OCI-LY7 (cell line): ENCODE results near the gene TXNRD1. TPM values are rescaled to one million over a fixed set of nuclear protein-coding genes. Genes with fewer than 3 reads are reported as not detected.
"Not testable (repeated sequence)": the region's sequence is repeated elsewhere in the genome, so short reads cannot be mapped to it uniquely, and the experiment has no call there.

ENCODE experiments used
- BruUV-seq: library from RNA; stranded (reverse); fragments of 400-500 nt; replicated peaks from 2 replicates; lab custom pipeline; 2021; lab: Mats Ljungman, UMichigan
- CTCF ChIA-PET: fragments of 300-600 bp; sonication (Branson Sonifier 250); formaldehyde crosslinking; loops from one replicate; lab custom pipeline; 2022; ENCODE audit warnings: antibody characterized with exemption; ENCODE audit not compliant: unreplicated experiment; lab: Charles Lee
- POLR2A ChIA-PET: fragments of 300-600 bp; sonication (Branson Sonifier 250); formaldehyde crosslinking; loops from one replicate; lab custom pipeline; 2022; ENCODE audit warnings: antibody characterized with exemption; lab: Charles Lee
- DNase-seq: peaks from one replicate; pipeline ENCODE4 v3.0.0-alpha.2; 2015; ENCODE audit warnings: low spot score
- H2AFZ ChIP-seq: fragments of 200-600 bp; sonication (generic), shearing (Covaris generic); 2 replicates; pipeline ENCODE4 v1.6.1; 2014; ENCODE audit warnings: mild to moderate bottlenecking, antibody characterized with exemption, low read length, moderate library complexity
- H3K27ac ChIP-seq: fragments of 200-600 bp; sonication (generic); 2 replicates; pipeline ENCODE4 v1.5.1; 2014; ENCODE audit warnings: mixed run types, low read depth, mild to moderate bottlenecking, moderate library complexity, low read length, inconsistent platforms; ENCODE audit not compliant: poor library complexity, severe bottlenecking
- H3K36me3 ChIP-seq: fragments of 200-600 bp; sonication (generic); 2 replicates; pipeline ENCODE4 v1.6.1; 2014; ENCODE audit warnings: mild to moderate bottlenecking, antibody characterized with exemption, low read length, moderate library complexity, mixed read lengths; ENCODE audit not compliant: insufficient read depth
- H3K4me1 ChIP-seq: fragments of 200-600 bp; sonication (generic); 2 replicates; pipeline ENCODE4 v1.5.1; 2014; ENCODE audit warnings: mild to moderate bottlenecking, low read length; ENCODE audit not compliant: insufficient read depth, poor library complexity, severe bottlenecking
- H3K4me2 ChIP-seq: fragments of 200-600 bp; sonication (generic); 2 replicates; pipeline ENCODE4 v1.6.1; 2014; ENCODE audit warnings: mild to moderate bottlenecking, low read length
- H3K4me3 ChIP-seq: fragments of 200-600 bp; sonication (generic); 2 replicates; pipeline ENCODE4 v1.5.1; 2014; ENCODE audit warnings: mild to moderate bottlenecking, low read depth, low read length; ENCODE audit not compliant: poor library complexity, severe bottlenecking
- H3K79me2 ChIP-seq: fragments of 200-600 bp; sonication (generic); 2 replicates; pipeline ENCODE4 v1.6.1; 2016; ENCODE audit warnings: low read depth, mild to moderate bottlenecking, low read length, moderate library complexity, mixed read lengths; ENCODE audit not compliant: insufficient read depth
- H3K9me2 ChIP-seq: fragments of 200-600 bp; sonication (generic); 2 replicates; pipeline ENCODE4 v1.6.1; 2016; ENCODE audit warnings: mild to moderate bottlenecking, low read length, mixed read lengths; ENCODE audit not compliant: insufficient read depth
- H3K9me3 ChIP-seq: fragments of 200-600 bp; sonication (generic); 2 replicates; pipeline ENCODE4 v1.6.1; 2014; ENCODE audit warnings: mild to moderate bottlenecking, mixed run types, low read length, mixed read lengths
- H4K20me1 ChIP-seq: fragments of 200-600 bp; sonication (generic); 2 replicates; pipeline ENCODE4 v1.6.1; 2014; ENCODE audit warnings: mild to moderate bottlenecking, antibody characterized with exemption, low read length, moderate library complexity, mixed read lengths; ENCODE audit not compliant: insufficient read depth
- EZH2phosphoT487 ChIP-seq: fragments of 200-600 bp; sonication (generic); IDR thresholded peaks from 2 replicates; pipeline ENCODE4 v1.6.1; 2018; ENCODE audit warnings: low read depth, borderline replicate concordance, mild to moderate bottlenecking, mixed run types, antibody characterized with exemption, low read length, moderate library complexity, mixed read lengths
- intact Hi-C: fragments of 100-400 bp; cut with micrococcal nuclease; formaldehyde crosslinking; loops from one replicate; pipeline ENCODE4 v1.10.0; 2022; ENCODE audit not compliant: unreplicated experiment
- total RNA-seq, 2 experiments: library from RNA; depleted of rRNA in 1 of 2; stranded (reverse); fragments of >200 nt in 1 of 2; shearing (Covaris generic) in 1 of 2; gene quantifications; 2 replicates each; pipeline ENCODE4 v1.2.3, GENCODE V29; 2014 to 2022
- TF ChIP-seq, protein P1 (sequence below): fragments of 200-600 bp; sonication (generic); conservative IDR thresholded peaks from 2 replicates; pipeline ENCODE4 v1.5.1; 2014; ENCODE audit warnings: mild to moderate bottlenecking, antibody characterized with exemption, low read length, moderate library complexity, mixed read lengths

Gene TXNRD1
- total RNA-seq, 2 experiments from 2014 or later = 117 to 132 TPM

DNA sequence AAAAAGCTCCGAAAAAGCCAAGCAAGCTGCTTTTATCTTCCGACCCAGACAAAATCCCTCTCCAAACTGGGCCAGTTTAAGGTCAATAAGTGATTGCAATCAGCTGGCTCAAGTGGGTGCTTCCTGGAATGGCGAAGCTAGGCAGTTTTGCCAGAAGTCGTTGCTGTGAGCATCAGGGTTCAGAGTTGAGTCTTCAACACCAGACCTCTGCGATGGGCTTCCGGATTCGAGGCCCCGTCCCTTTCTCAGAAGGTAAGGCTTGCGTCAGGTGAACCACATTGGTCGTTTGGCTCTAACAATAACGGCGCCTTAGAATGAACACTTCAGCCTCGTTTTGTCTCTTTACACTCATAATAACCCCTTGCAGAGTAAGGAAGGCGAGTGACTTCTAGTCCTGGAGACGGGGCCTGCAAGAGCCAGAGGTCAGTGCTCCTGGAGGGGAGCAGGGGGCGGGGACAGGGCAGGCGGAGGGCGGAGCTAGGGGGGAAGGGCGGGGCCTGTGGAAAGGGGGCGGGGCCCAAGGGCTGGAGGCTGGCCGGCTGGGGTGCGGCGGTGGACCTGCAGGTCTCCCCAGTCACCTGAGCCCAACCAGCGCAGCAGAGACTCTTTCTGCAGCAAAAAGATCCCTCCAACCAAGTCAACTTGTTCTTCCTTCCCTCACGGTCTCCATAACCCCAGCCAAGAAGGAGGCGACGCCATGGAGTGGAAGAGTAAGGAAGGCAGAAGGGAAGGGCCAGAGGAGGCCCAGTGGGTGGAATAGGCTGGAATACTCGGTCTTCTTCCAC lies 43.6 kb upstream of the TXNRD1 start:
- no peaks in the 10 kb centered on the region for H3K9me2 ChIP-seq
- no peak overlapping the region for H3K4me2 ChIP-seq
- no peaks in the 10 kb centered on the region for H3K4me1 ChIP-seq
- CTCF ChIA-PET = no interaction called here
- no peaks in the 10 kb centered on the region for H3K9me3 ChIP-seq
- POLR2A ChIA-PET = no interaction called here
- no peak overlapping the region for H2AFZ ChIP-seq
- BruUV-seq = no TSS peak
- no peaks in the 10 kb centered on the region for H3K36me3 ChIP-seq
- no peak overlapping the region for H3K27ac ChIP-seq
- TF ChIP-seq EZH2phosphoT487 = no peak
- TF ChIP-seq, protein P1, sequence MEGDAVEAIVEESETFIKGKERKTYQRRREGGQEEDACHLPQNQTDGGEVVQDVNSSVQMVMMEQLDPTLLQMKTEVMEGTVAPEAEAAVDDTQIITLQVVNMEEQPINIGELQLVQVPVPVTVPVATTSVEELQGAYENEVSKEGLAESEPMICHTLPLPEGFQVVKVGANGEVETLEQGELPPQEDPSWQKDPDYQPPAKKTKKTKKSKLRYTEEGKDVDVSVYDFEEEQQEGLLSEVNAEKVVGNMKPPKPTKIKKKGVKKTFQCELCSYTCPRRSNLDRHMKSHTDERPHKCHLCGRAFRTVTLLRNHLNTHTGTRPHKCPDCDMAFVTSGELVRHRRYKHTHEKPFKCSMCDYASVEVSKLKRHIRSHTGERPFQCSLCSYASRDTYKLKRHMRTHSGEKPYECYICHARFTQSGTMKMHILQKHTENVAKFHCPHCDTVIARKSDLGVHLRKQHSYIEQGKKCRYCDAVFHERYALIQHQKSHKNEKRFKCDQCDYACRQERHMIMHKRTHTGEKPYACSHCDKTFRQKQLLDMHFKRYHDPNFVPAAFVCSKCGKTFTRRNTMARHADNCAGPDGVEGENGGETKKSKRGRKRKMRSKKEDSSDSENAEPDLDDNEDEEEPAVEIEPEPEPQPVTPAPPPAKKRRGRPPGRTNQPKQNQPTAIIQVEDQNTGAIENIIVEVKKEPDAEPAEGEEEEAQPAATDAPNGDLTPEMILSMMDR = no peak
- no peaks in the 10 kb centered on the region for H3K79me2 ChIP-seq
- intact Hi-C loops = no loop called here
- no peaks in the 10 kb centered on the region for H4K20me1 ChIP-seq
- H3K4me3 ChIP-seq = no peak overlapping the region
- no peak for DNase-seq

GRCh38 chr12:104172570-104172947 lies 43.0 kb upstream of the TXNRD1 start:
- ChIA-PET CTCF (no interaction called here), POLR2A (no interaction called here)
- BruUV-seq = no TSS peak
- Histone ChIP-seq H3K4me1 (no peaks in the 10 kb centered on the region), H3K4me3 (no peak overlapping the region), H3K9me2 (no peaks in the 10 kb centered on the region), H3K27ac (no peak overlapping the region), H2AFZ (no peak overlapping the region), H3K4me2 (no peak overlapping the region), H3K79me2 (no peaks in the 10 kb centered on the region), H3K9me3 (no peaks in the 10 kb centered on the region), H4K20me1 (no peaks in the 10 kb centered on the region), H3K36me3 (no peaks in the 10 kb centered on the region)
- no peak for DNase-seq
- no peak for TF ChIP-seq EZH2phosphoT487
- TF ChIP-seq, protein P1 = no peak
- intact Hi-C loops = no loop called here

DNA sequence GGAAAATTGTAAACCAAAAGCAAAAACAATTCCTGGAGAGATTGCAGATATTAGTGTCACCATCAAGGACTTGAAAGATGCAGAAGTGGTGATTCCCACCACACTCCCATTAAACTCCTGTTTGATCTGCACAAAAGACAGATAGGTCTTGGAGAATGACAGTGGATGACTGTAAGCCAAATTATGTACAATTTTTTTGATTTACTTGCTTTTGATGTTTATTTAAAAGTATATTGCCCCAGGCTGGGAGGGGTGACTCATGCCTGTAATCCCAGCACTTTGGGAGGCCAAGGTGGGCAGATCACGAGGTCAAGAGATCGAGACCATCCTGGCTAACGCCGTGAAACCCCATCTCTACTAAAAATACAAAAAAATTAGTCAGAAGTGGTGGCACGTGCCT lies 41.8 kb upstream of the TXNRD1 start:
- H3K79me2 ChIP-seq, H4K20me1 ChIP-seq, POLR2A ChIA-PET, H2AFZ ChIP-seq, H3K4me1 ChIP-seq, CTCF ChIA-PET, H3K9me3 ChIP-seq, intact Hi-C loops, H3K36me3 ChIP-seq, BruUV-seq, H3K27ac ChIP-seq, H3K9me2 ChIP-seq, H3K4me2 ChIP-seq, DNase-seq, H3K4me3 ChIP-seq: not testable (repeated sequence)
